GM18511 (cell line): ENCODE results near the gene NR2F2.

ENCODE experiments used
- ATAC-seq: cut with Tn5 transposase; IDR thresholded peaks from one replicate; pipeline ENCODE4 v1.9.1; 2021; ENCODE audit warnings: mild to moderate bottlenecking, moderate library complexity; ENCODE audit not compliant: unreplicated experiment

Gene NR2F2

DNA sequence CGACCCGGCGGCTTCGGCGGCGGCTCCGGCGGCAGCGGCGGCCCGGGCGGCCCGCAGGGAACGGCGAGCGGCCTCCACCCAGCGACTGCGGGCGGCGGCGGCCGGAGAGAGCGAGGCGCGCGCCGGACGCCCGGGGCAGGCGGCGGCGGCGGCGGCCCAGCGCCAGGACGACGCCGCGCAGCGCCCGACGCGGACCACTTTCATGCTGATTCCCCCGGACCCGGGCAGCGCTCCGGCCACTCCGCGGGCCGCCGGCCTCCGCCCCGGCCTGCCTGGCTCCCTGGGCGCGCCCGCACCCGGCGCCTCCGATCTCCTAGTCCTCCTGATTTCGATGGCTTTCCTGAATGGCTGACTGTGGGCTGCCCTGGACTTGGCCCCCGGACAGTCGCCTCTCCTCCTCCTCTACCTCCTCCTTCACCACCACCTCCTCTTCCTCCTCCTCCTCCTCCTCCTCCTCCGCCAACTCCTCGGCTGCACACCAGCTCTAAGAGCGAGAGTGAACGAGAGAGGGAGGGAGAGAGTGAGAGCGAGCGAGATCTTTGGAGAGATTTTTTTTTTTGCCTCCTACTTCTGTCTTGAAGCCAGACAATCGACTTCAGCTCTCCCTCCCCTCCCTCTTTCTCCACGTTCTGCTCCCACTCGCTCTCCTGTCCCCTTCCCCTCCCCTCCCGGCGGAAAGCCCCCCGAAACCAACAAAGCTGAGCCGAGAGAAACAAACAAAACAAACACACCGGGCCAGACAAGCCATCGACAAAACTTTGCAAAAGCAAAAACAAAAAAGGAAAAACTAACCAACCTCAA, 844 bp downstream of the NR2F2 start:
- ATAC-seq, result no peak

DNA sequence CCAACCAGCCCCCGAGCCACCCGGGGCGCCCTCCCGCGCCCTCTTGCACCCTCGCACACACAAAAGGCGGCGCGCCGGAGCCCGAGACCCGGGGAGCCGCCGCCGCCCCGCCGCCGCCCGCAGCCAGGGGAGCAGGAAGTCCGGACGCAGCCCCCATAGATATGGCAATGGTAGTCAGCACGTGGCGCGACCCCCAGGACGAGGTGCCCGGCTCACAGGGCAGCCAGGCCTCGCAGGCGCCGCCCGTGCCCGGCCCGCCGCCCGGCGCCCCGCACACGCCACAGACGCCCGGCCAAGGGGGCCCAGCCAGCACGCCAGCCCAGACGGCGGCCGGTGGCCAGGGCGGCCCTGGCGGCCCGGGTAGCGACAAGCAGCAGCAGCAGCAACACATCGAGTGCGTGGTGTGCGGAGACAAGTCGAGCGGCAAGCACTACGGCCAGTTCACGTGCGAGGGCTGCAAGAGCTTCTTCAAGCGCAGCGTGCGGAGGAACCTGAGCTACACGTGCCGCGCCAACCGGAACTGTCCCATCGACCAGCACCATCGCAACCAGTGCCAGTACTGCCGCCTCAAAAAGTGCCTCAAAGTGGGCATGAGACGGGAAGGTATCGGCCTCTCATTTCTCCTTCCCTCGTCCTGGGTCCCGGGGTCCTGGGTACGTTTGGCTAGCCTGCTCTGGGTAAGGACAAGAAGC, 1.6 kb downstream of the NR2F2 start:
- no peak for ATAC-seq

DNA sequence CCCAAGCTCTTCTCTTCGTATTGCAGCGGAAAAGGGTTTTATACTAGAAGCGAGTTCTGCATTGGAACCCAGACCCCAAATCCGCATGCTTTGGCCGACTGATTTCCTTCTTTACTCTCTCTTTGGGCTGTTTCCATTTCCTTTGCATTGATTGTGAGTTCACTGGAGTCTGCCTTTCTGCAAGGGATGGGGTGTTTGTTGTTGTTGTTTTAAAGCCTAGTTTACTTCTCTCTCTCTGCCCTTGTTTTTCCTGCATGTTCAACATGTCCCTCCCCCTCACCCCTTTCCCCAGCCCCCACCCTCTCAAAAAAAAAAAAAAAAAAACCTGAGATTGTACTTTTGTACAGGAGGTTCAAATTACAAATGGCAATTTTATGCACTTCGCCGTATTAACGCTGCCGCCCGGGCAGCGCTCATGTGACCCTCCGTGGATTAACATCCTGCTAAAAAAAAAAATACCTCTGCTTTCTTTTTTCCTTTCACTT, 2.2 kb downstream of the NR2F2 start:
- no peak for ATAC-seq

DNA sequence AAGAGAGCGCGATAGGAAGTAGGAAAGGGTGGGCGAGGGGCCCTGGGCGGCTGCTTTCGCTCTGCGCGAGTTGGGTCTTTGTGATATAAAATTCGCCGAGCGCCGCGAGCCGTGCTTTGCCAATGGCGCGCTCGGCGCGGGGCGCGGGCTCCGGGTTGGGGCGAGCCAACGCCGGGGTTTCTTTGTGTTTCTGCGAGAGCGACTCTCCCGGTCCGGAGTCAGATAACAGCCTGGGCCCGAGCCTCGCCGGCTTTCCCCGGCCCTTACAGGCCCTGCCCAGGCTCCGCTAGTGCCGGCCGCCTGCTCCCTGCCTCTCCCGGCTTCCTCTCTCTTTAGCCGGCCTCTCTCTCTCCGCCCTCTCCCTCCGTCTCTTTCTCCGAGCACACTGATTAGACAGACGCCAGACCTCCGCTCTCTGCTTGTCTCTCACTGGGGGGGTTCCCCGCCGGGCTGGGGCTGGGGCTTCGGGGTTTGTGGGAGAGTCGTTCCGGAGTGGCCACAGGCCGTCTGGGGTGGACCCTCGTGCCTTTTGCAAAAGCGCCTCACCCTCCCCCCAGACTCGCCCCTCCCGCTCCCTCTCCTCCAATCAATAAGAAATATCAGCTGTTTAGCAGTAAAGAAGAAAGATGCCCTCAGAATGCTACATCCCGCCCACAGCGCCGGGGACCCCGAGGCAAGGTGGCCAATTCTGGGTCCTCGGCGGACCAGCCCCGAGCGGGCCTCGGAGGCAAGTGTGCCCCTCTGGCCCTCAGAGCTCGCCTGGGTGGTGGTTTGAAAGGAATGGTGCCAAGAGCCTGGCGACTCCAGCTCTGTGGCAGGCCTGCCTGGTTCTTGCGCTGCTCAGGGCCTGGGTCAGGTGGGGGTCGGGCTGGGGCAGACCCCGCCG, 2.9 kb downstream of the NR2F2 start:
- ATAC-seq, result no peak

DNA sequence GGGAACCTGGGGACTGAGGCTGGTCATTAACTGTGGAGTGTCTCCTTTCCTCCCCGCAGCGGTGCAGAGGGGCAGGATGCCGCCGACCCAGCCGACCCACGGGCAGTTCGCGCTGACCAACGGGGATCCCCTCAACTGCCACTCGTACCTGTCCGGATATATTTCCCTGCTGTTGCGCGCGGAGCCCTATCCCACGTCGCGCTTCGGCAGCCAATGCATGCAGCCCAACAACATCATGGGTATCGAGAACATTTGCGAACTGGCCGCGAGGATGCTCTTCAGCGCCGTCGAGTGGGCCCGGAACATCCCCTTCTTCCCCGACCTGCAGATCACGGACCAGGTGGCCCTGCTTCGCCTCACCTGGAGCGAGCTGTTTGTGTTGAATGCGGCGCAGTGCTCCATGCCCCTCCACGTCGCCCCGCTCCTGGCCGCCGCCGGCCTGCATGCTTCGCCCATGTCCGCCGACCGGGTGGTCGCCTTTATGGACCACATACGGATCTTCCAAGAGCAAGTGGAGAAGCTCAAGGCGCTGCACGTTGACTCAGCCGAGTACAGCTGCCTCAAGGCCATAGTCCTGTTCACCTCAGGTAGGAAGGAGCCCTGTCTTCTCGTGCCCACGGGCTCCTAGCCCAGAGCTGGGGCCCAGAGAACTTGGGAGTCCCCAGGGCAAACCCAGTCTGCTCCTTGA, 3.7 kb downstream of the NR2F2 start:
- no peak for ATAC-seq

DNA sequence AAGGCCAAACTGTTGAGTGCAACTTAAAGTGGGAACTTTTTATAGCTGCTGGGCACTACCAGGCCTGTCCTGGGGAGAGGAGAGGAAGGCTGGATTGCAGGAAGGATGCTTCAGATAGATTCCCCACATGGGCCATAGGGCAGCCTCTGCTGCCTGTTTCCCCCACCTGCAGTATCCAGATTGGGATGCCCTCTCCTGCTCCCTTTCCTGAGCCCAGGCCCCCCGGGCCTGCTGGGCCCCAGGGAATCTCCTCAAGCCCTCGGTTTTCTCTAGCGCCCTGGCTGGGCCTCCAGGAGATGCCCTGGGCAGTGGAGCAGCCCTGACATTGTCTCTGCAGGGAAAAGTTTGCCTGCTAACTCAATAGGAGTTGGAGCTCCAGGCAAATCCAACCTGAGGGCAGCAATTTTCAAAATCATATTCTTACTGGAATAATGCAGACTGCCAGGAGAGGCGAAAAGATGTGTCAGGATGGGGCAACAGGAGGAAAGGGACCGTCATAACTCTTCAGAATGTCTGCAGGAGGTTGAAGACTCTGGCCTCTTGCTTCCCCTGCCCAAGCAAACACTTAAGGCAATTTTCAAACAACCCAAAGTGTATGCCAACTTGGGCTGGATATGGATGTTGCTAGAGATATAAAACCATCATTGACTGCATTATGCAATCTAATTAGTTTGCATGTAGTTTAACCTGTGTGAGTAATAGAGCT, 4.4 kb downstream of the NR2F2 start:
- ATAC-seq, result no peak

DNA sequence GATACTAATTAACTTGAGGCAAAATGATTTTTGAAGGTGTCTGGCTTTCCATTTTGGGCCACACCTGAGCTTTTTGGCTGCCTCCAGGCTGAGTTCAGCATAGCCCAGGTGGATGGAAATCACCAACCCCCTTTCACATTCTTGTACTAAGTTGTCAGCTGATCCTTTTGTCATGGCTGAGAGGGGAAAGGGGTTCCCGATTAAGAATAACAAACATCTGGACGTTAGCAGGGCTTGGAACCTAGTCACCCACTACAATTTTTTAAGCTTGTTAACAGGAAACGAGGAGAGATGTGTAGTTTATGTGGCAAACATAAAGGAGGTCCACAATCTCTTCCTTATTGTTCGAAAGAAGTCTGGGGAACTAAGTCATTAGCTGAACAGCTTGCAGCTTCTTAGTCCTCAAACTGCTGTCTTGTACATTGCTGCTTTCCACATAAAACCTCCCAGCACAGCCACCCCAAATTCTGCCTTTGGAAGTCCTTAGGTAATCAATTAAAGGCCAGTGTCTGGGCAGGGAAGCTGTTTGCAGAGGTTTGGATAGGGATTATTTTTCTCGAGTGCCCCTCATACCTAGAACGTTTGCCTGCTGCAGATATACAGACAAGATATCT, 5.0 kb downstream of the NR2F2 start:
- no peak for ATAC-seq

DNA sequence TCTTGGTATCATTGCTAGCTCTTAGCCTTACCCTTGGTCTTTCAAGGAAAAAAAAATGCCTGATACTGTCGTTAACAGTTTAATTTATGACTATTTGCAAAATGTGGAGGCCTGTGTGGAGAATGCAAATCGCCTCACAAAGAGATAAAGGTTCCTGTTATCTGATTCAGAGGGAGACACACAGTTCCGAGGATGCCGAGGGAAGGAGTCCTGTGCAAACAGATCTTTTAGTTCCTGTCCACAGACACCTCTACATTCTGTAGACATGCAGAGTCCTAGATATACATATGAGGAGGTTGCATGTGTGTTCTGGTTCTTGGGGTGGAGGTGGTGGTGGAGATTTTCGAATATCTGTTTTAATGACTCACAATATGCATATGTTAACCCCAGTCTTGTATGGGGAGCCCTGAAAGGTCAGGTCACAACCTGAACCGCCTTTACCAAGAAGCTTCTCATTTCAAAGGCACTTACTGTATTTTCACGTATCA, 5.7 kb downstream of the NR2F2 start:
- ATAC-seq, result no peak

DNA sequence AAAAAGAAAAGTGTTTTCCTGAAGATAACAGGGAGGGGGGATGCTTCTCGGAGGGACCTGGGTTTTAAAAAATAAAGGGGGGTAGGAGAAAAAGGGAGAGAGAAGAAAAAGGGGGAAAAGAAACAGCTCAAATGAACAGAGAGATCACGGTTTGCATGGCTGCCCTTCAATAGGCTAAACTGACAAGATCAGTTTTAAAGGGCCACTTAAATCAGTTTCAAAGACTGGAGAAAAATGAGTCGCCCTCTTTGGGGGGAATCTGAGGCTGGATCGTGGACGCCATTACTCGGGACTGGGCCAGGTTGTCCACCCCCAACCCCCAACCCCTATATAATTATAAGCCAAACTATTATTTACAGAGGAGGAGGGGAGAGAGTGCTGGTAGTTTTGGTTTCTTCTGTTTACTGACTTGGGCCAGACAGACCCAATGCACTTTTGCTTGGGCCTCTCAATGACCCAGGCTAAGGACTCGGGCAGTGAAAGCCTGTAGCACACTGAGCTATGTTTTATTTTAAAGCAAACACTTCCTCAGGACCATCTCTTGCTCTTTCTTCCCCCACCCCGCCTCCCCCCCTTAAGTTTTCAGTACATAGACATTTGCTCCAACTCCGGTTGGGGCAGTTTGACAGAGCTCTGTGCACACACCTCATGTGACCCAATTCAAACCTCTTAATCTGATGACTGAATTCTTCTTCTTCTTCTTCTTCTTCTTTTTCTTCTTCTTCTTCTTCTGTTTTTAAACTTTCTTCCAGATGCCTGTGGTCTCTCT, 6.3 kb downstream of the NR2F2 start:
- no peak for ATAC-seq

DNA sequence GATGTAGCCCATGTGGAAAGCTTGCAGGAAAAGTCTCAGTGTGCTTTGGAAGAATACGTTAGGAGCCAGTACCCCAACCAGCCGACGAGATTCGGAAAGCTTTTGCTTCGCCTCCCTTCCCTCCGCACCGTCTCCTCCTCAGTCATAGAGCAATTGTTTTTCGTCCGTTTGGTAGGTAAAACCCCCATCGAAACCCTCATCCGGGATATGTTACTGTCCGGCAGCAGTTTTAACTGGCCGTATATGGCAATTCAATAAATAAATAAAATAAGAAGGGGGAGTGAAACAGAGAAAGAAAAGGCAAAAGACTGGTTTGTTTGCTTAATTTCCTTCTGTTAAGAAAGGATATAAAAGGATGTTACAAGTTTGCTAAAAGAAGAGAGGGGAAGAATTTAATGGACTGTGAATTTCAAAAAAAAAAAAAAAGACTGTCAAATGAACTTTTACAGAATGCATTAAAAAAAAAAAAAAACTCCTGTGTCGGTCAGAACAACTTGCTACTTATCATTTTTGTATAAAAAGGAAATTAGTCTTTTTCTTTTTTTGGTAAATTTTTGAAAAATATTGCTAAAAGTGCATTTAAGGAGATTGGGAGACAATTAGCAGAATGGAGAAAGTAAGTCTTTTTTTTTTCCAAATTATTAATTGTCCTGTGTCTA, 7.0 kb downstream of the NR2F2 start:
- ATAC-seq, result no peak

DNA sequence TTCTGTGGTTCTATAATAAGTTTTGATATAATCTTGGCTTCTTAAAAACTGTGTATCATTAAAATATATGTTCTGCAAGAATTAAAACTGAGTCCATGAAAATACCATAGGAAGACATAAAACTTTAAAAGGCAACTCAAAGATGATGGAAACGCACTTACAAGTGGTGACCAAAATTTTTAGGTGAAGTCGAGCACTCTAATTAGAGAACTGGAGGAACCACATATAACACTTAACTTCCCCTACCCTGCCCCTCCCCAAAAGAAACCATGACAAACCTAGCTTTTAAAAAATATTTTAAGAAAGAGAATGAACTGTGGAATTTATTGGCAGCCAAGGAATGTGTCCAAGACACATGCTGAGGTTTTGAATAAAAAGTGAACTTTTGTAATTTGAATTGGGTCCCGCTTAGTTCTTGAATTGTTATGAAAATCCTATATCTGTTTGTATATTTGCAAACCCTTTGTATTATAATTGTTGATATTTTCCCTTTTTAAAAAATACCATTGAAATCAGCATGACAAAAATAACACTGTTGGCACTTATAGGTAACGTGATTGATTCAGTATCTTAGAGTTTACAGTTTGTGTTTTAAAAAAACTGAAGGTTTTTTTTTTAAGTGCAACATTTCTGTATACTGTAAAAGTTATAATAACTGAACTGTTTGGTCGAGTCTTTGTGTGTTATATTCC, 7.7 kb downstream of the NR2F2 start:
- ATAC-seq, result no peak

DNA sequence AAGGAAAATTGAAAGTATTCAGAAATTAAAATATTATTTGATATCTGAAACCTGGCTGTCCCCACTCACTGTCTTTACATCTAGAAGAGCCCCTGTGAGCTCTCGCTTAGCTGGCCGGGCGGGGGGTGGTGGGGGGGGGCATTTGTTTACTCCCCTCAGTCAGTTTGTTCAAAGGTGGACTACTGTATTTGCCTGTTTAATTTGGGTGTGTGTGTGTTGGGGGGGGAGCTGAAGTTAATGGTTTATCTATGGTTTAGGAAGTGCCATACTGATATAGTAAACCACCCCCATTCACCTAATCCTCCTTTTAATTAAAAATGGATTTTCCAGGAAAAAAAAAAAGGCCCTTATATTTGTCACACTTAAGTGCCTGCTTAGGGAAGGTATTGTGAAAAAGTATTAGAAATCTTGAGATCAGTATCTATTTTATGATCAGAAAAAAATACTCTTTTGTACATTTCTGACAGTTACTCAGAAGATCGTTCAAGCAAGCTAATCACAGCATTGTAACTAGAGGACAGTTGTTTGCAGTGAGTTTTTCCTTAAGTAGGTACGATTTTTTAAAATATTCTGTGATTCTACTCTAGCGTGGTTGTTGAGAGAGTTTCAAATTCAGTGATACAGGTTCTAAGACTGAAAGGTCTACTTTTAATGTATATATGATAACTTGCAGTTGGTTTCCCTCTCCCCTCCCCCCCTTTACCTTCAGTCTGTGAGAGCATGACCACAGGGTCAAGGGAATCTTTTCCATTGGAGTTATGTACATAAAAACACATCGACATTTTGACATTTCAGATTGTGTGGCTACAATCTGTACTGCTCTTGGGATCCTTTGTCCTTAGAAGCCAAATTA, 8.5 kb downstream of the NR2F2 start:
- ATAC-seq, result no peak

DNA sequence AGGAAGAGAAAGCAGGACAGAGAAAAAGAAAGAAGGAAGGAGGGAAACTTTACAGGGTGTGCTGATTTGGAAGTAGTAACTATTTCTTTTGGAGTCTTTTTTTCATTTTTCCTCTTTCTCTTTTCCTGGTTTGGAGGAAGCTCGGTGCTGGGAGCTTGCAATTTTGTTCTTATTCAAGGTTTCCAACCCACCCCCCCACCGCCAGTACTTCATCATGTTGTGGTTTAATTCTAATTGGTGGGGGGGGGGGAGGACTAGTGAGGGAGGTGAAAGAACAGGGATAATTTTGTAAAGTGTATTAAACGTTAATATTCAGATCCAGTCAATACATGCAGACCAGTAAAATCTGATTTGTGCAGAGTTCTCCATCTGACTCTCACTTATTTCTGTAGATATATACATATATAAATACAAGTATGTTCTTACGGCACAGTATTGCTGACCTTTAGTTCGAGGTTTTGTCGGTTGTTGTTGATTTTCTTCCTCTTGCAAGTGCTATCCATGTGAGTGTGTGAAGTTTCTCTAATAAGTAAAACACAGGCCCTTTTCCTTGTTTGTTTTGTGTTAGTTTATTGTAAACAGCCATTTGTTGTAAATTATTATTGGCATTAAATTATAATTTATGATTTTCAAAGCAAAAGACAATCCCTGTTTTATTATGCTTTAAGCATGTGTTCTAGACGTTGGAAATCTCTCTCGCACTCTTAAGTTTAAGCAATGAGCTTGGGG, 9.3 kb downstream of the NR2F2 start:
- ATAC-seq, result no peak

DNA sequence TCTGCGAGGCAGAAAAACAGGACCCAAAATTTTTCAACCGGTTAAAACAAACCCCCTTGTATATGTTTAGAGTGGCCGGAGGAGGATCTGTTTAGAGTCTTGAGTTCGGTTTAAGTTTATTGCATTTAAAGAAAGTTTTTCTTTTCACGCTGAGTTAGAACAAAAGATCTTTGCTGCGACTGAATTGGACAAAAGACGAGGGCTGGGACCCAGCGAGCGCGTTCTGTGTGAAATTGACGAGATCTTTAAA, 9.8 kb downstream of the NR2F2 start:
- no peak for ATAC-seq

DNA sequence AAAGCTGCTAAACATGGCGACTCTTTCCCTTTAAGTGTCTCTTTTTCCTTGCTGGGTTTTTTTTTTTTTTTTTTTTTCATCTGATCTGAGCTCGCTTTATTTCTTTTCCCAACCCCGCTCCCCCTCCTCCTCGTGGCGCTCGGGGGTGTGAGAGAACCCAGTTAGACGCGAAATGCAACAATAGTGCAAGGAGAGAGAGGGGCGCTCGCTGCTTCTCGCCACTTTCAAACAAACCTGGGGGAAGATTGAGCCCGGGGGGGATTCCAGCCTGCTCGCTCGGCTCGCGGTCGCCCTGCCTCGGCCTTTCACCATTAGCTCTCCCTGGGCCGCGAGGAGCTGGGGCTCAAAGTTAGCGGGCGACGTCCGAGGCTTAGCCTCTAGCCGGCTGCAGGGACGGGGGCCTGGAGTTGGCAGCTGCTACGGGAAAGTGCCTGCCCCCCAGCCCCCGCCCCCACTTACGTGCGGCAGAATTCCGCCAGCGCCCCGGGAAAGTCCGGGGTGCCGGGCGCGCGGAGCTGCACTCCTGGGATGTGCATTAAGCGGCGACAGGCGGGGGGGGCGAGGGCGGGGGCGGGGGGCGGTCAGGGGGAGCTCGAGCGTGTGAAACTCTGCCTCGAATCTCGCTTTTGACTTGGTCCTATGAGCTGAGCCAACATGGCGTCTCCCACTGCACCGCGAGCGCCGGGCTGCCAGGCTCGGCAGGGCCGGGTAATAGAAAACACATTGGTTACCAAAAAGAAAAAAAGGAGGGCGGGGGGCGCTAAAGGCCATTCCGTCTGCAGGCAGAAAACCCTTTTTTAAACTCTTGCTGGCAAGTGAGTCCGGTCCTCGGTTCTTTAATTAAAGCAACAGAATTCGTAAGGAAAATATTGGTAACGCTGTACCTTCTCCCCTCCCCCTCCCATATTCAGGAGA, 10.4 kb downstream of the NR2F2 start:
- ATAC-seq, result no peak
